HepG2 (cell line): ENCODE results near the gene PANK4.

Experiments
- CBX5 ChIP-seq: sonication (generic); formaldehyde crosslinking; IDR thresholded peaks from 2 replicates; pipeline ENCODE4 v1.4.0; 2020; ENCODE audit warnings: missing genetic modification reagents, borderline replicate concordance
- CEBPB ChIP-seq: IDR thresholded peaks from 2 replicates; pipeline ENCODE4 v1.6.1; 2011; ENCODE audit warnings: low read depth, low read length, improper control_type of control experiment, borderline replicate concordance
- HDAC6 ChIP-seq: fragments of 200-600 bp; sonication (generic); IDR thresholded peaks from 2 replicates; pipeline ENCODE4 v1.7.0; 2017; ENCODE audit warnings: mild to moderate bottlenecking, antibody characterized with exemption, low read length, low read depth
- KDM1A ChIP-seq: IDR thresholded peaks from 2 replicates; pipeline ENCODE4 v1.6.1; 2016; ENCODE audit warnings: missing compliant biosample characterization
- MBD4 ChIP-seq: IDR thresholded peaks from 2 replicates; pipeline ENCODE4 v1.6.1; 2012; ENCODE audit warnings: low read length, inconsistent platforms, borderline replicate concordance
- NFIC ChIP-seq: IDR thresholded peaks from 2 replicates; pipeline ENCODE4 v1.6.1; 2012; ENCODE audit warnings: mild to moderate bottlenecking, low read length, inconsistent platforms
- RFX5 ChIP-seq: IDR thresholded peaks from 2 replicates; pipeline ENCODE4 v1.6.1; 2011; ENCODE audit warnings: low read depth, low read length, improper control_type of control experiment
- YY1 ChIP-seq: IDR thresholded peaks from 2 replicates; pipeline ENCODE4 v1.6.1; 2011; ENCODE audit warnings: low read length, low read depth, moderate library complexity, mild to moderate bottlenecking; ENCODE audit not compliant: insufficient read depth, insufficient replicate concordance
- ZBTB20 ChIP-seq: sonication (generic); formaldehyde crosslinking; IDR thresholded peaks from 2 replicates; pipeline ENCODE4 v1.8.1; 2023; ENCODE audit warnings: missing genetic modification reagents, low read depth, mild to moderate bottlenecking, borderline replicate concordance
- ZNF556 ChIP-seq: sonication (generic); formaldehyde crosslinking; IDR thresholded peaks from 2 replicates; pipeline ENCODE4 v1.4.0; 2020; ENCODE audit warnings: mild to moderate bottlenecking, missing genetic modification reagents, borderline replicate concordance
- TF ChIP-seq, protein P1 (sequence below): sonication (generic); formaldehyde crosslinking; IDR thresholded peaks from 2 replicates; pipeline ENCODE4 v1.5.1; 2020; ENCODE audit warnings: missing genetic modification reagents, mild to moderate bottlenecking, borderline replicate concordance
- TF ChIP-seq, protein P2 (sequence below): sonication (generic); formaldehyde crosslinking; IDR thresholded peaks from 2 replicates; pipeline ENCODE4 v1.8.0; 2022; ENCODE audit warnings: mild to moderate bottlenecking, missing genetic modification reagents, borderline replicate concordance
- TF ChIP-seq, protein P3 (sequence below): IDR thresholded peaks from 2 replicates; pipeline ENCODE4 v1.6.1; 2016; ENCODE audit warnings: missing compliant biosample characterization, missing genetic modification reagents, borderline replicate concordance

DNA sequence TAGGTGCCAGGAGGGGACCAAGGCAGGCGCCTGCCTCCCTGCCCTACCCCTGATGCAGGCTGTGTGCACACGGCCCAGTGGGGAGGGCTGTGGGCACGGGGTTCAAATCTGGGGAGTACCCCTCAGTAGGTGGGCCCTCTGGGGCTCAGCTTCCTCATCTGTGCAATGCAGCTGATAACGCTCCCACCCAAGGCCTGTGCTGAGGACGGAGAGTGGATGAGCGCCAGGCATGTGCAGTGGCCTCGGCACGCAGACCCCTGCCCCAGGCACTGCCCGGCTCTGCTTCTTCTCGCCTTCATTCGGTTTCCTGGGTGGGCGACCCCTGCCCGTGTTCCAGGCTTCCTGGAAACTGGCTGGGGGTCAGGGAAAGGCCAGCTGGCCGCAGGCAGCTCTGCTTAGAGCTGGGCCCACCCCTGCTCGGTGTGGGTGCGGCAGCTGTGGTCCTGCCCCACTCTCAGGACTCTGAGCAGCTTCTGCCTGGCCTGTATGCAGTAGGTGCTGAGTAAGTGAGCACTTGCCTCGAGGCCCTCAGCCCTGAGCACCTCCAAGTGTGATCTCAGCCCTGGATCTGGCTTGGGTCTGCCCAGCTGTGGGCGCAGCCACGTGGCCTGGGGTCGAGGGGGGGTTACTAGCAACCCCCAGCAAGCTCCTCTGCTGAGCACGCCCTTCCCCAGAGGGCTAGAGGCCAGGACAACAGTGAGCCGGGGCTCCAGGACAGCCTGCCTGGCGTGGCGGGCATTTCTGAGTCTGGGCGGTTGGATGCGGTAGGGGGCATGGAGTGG, 17.9 kb upstream of the PANK4 start:
- TF ChIP-seq NFIC (no peak), ZNF556 (CRISPR knock-in tag) (no peak), KDM1A (CRISPR knock-in tag) (no peak), YY1 (no peak), HDAC6 (no peak), RFX5 (no peak), CEBPB (no peak), ZBTB20 (CRISPR knock-in tag) (no peak), MBD4 (no peak), CBX5 (no peak)
- TF ChIP-seq, protein P1, sequence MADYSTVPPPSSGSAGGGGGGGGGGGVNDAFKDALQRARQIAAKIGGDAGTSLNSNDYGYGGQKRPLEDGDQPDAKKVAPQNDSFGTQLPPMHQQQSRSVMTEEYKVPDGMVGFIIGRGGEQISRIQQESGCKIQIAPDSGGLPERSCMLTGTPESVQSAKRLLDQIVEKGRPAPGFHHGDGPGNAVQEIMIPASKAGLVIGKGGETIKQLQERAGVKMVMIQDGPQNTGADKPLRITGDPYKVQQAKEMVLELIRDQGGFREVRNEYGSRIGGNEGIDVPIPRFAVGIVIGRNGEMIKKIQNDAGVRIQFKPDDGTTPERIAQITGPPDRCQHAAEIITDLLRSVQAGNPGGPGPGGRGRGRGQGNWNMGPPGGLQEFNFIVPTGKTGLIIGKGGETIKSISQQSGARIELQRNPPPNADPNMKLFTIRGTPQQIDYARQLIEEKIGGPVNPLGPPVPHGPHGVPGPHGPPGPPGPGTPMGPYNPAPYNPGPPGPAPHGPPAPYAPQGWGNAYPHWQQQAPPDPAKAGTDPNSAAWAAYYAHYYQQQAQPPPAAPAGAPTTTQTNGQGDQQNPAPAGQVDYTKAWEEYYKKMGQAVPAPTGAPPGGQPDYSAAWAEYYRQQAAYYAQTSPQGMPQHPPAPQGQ (CRISPR knock-in tag) = no peak
- TF ChIP-seq, protein P2, sequence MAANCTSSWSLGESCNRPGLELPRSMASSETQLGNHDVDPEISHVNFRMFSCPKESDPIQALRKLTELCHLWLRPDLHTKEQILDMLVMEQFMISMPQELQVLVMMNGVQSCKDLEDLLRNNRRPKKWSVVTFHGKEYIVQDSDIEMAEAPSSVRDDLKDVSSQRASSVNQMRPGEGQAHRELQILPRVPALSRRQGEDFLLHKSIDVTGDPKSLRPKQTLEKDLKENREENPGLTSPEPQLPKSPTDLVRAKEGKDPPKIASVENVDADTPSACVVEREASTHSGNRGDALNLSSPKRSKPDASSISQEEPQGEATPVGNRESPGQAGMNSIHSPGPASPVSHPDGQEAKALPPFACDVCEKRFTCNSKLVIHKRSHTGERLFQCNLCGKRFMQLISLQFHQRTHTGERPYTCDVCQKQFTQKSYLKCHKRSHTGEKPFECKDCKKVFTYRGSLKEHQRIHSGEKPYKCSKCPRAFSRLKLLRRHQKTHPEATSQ (CRISPR knock-in tag) = no peak
- TF ChIP-seq, protein P3, sequence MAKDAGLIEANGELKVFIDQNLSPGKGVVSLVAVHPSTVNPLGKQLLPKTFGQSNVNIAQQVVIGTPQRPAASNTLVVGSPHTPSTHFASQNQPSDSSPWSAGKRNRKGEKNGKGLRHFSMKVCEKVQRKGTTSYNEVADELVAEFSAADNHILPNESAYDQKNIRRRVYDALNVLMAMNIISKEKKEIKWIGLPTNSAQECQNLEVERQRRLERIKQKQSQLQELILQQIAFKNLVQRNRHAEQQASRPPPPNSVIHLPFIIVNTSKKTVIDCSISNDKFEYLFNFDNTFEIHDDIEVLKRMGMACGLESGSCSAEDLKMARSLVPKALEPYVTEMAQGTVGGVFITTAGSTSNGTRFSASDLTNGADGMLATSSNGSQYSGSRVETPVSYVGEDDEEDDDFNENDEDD (CRISPR knock-in tag) = no peak
